ENCODE results near the gene DNAL1.
"Not testable (repeated sequence)": the region's sequence is repeated elsewhere in the genome, so short reads cannot be mapped to it uniquely, and the experiment has no call there.

The DNAL1 gene

GRCh38 chr14:73640796-73641365, 3.9 kb upstream of the DNAL1 start:
- DNase-seq = no peak

- no peak for DNase-seq
Observed at GRCh38 chr14:73645248-73645610, 443 bp downstream of the DNAL1 start.

GRCh38 chr14:73651005-73651404, 6.2 kb downstream of the DNAL1 start:
- no peak for DNase-seq

- no peak for DNase-seq
Observed at GRCh38 chr14:73655851-73656250, 11.1 kb downstream of the DNAL1 start.

- peak; percentile 48 for DNase-seq
Observed at GRCh38 chr14:73659202-73659601, 14.4 kb downstream of the DNAL1 start.

GRCh38 chr14:73660511-73660910, 15.7 kb downstream of the DNAL1 start:
- no peak for DNase-seq

GRCh38 chr14:73661872-73662271, 17.1 kb downstream of the DNAL1 start:
- no peak for DNase-seq

GRCh38 chr14:73662487-73662943, 17.7 kb downstream of the DNAL1 start:
- DNase-seq = peak; percentile 55

GRCh38 chr14:73663548-73664212, 18.9 kb downstream of the DNAL1 start:
- DNase-seq = no peak

- no peak for DNase-seq
Observed at GRCh38 chr14:73665130-73665529, 20.3 kb downstream of the DNAL1 start.

GRCh38 chr14:73666583-73666982, 21.8 kb downstream of the DNAL1 start:
- no peak for DNase-seq

GRCh38 chr14:73667854-73668253, 23.1 kb downstream of the DNAL1 start:
- no peak for DNase-seq

GRCh38 chr14:73674986-73675385, 30.2 kb downstream of the DNAL1 start:
- DNase-seq = no peak

- DNase-seq = no peak
Observed at GRCh38 chr14:73678698-73679097, 33.9 kb downstream of the DNAL1 start.

- no peak for DNase-seq
Observed at GRCh38 chr14:73680821-73681220, 36.0 kb downstream of the DNAL1 start.

- no peak for DNase-seq
Observed at GRCh38 chr14:73684627-73685026, 39.8 kb downstream of the DNAL1 start.

GRCh38 chr14:73685328-73685727, 40.5 kb downstream of the DNAL1 start:
- no peak for DNase-seq

GRCh38 chr14:73686901-73687300, 42.1 kb downstream of the DNAL1 start:
- DNase-seq = no peak

- DNase-seq = no peak
Observed at GRCh38 chr14:73694083-73694482, 49.3 kb downstream of the DNAL1 start.

GRCh38 chr14:73695082-73695481, 50.3 kb downstream of the DNAL1 start:
- no peak for DNase-seq

GRCh38 chr14:73695997-73696396, 51.2 kb downstream of the DNAL1 start:
- no peak for DNase-seq

- peak; percentile 54 for DNase-seq
Observed at GRCh38 chr14:73696466-73697400, 51.9 kb downstream of the DNAL1 start.

- no peak for DNase-seq
Observed at GRCh38 chr14:73700325-73700724, 55.5 kb downstream of the DNAL1 start.

GRCh38 chr14:73708076-73708475, 63.3 kb downstream of the DNAL1 start:
- not testable (repeated sequence) for DNase-seq
